Measurements from ENCODE around the gene ZNF581.
A peak's percentile ranks its signal among the peaks of the same experiment; 100 is the strongest.

The ZNF581 gene

GRCh38 chr19:55626350-55626749 lies 17.1 kb upstream of the ZNF581 start:
- peak in 1 of 2 donors; percentile 21 for DNase-seq (ENCODE audit: low read depth in 2 of 2)

- peak; percentile 63 to 86 for DNase-seq (ENCODE audit: low read depth in 2 of 2)
Measured at GRCh38 chr19:55632463-55632834, 11.0 kb upstream of the ZNF581 start.

- DNase-seq (ENCODE audit: low read depth in 2 of 2) = no peak
Measured at GRCh38 chr19:55633861-55634260, 9.6 kb upstream of the ZNF581 start.

GRCh38 chr19:55635334-55635717 lies 8.1 kb upstream of the ZNF581 start:
- no peak for DNase-seq (ENCODE audit: low read depth in 2 of 2)

GRCh38 chr19:55635856-55636440 lies 7.5 kb upstream of the ZNF581 start:
- no peak for DNase-seq (ENCODE audit: low read depth in 2 of 2)

GRCh38 chr19:55636723-55637122 lies 6.7 kb upstream of the ZNF581 start:
- no peak for DNase-seq (ENCODE audit: low read depth in 2 of 2)

- no peak for DNase-seq (ENCODE audit: low read depth in 2 of 2)
Measured at GRCh38 chr19:55637534-55637933, 5.9 kb upstream of the ZNF581 start.

GRCh38 chr19:55638864-55639359 lies 4.5 kb upstream of the ZNF581 start:
- peak; percentile 33 to 48 for DNase-seq (ENCODE audit: low read depth in 2 of 2)

GRCh38 chr19:55640043-55640576 lies 3.3 kb upstream of the ZNF581 start:
- peak; percentile 47 to 73 for DNase-seq (ENCODE audit: low read depth in 2 of 2)

- peak in 1 of 2 donors; percentile 66 for DNase-seq (ENCODE audit: low read depth in 2 of 2)
Measured at GRCh38 chr19:55640577-55641425, 2.6 kb upstream of the ZNF581 start, which contains the start of gene ZNF580. ZNF580 (plus strand) TSS chr19:55641002; CDS start chr19:55642509, 1,507 bp downstream.

GRCh38 chr19:55641426-55642152 lies 1.9 kb upstream of the ZNF581 start:
- no peak for DNase-seq (ENCODE audit: low read depth in 2 of 2)

GRCh38 chr19:55642153-55643002 lies 1.1 kb upstream of the ZNF581 start:
- peak in 1 of 2 donors; percentile 21 for DNase-seq (ENCODE audit: low read depth in 2 of 2)

GRCh38 chr19:55643887-55644176 lies 383 bp downstream of the ZNF581 start:
- DNase-seq (ENCODE audit: low read depth in 2 of 2) = no peak

- DNase-seq (ENCODE audit: low read depth in 2 of 2) = no peak
Measured at GRCh38 chr19:55644191-55644833, 863 bp downstream of the ZNF581 start.

GRCh38 chr19:55644842-55645511 lies 1.5 kb downstream of the ZNF581 start:
- DNase-seq (ENCODE audit: low read depth in 2 of 2) = no peak

- no peak for DNase-seq (ENCODE audit: low read depth in 2 of 2)
Measured at GRCh38 chr19:55645512-55645881, 2.0 kb downstream of the ZNF581 start.

- DNase-seq (ENCODE audit: low read depth in 2 of 2) = no peak
Measured at GRCh38 chr19:55646889-55647731, 3.7 kb downstream of the ZNF581 start.

- DNase-seq (ENCODE audit: low read depth in 2 of 2) = peak in 1 of 2 donors; percentile 54
Measured at GRCh38 chr19:55647732-55648584, 4.5 kb downstream of the ZNF581 start, which contains the start of gene CCDC106. CCDC106 (plus strand) TSS chr19:55648212; CDS start chr19:55649047, 835 bp downstream.

All from stimulated activated CD8-positive, alpha-beta memory T cell treated with anti-CD3 and anti-CD28 coated beads, Interleukin-7, amount 100 ng/mL, for 4 hours (primary cell).